ENCODE data around the gene RPRD1B.
"Not testable (repeated sequence)": the region's sequence is repeated elsewhere in the genome, so short reads cannot be mapped to it uniquely, and the experiment has no call there.

RPRD1B gene

DNA sequence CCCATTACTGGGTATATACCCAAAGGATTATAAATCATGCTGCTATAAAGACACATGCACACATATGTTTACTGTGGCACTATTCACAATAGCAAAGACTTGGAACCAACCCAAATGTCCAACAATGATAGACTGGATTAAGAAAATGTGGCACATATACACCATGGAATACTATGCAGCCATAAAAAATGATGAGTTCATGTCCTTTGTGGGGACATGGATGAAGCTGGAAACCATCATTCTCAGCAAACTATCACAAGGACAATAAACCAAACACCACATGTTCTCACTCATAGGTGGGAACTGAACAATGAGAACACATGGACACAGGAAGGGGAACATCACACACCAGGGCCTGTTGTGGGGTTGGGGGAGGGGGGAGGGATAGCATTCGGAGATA, 73.8 kb downstream of the RPRD1B start:
- not testable (repeated sequence) for DNase-seq (ENCODE audit: low spot score)

DNA sequence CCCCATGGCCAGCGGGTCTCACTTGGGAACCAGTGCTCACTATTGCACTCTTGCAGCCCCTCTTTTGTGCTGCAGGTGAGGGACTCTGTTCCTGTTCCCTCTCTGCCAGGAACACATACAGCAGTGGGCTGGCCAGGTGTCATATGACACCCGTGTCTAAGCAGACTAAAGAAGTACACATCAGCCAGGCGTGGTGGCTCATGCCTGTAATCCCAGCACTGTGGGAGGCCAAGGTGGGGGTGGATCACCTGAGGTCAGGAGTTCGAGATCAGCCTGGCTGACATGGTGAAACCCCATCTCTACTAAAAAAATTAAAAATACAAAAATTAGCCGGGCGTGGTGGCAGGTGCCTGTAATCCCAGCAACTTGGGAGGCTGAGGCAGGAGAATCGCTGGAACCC, 74.4 kb downstream of the RPRD1B start:
- not testable (repeated sequence) for DNase-seq (ENCODE audit: low spot score)

DNA sequence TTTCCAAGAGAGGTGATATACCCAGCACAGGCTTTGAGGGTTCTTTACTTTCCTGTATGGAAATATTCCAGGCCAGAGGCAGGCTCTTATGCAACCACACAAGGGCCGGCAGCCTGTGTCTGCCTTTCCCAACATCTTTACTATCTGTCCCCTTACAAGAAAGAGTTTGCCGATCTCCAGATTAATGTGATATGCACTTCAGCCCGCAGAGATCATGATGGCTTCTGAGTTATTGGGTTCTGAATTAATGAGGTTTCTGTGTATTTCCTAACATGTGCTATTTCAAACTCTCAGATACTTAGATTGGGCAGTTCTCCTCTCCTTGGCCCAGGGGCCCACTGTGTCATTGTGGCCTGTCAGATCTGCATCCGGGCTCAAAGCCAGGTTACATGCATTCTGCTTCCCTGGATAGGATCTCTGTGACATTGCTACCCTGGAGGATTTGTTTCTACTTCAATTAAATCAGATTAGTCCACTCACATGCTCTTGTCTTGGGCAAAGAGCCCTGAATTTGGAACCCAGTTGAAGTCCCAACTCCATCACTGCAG, 75.0 kb downstream of the RPRD1B start:
- DNase-seq (ENCODE audit: low spot score), result peak; percentile 63

DNA sequence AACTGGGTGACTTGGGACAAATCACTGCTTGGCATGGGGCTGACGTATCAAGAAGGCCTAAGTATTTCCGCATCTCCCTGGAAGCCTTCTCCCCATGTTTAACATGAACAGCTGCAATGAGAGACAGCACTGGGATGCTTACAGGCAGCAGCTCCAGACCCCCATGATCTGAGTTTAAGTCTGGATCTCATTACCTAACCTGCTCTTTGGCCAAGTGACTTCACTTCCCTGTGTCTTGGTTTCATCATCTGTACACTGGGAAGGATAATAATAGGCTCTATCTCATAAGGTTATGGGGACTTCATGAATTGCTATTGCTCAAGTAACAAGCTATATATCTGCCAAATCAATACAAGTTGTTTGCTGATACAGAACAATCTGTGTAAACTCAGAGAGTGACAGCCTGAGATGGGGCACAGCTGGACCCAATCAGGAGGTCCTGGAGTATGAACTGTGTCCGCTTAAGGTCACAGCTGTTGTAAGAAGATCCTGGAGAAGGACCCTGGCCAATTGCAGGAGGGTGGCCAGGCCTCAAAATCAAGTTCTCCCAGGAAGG, 75.5 kb downstream of the RPRD1B start:
- DNase-seq (ENCODE audit: low spot score), result peak; percentile 31

DNA sequence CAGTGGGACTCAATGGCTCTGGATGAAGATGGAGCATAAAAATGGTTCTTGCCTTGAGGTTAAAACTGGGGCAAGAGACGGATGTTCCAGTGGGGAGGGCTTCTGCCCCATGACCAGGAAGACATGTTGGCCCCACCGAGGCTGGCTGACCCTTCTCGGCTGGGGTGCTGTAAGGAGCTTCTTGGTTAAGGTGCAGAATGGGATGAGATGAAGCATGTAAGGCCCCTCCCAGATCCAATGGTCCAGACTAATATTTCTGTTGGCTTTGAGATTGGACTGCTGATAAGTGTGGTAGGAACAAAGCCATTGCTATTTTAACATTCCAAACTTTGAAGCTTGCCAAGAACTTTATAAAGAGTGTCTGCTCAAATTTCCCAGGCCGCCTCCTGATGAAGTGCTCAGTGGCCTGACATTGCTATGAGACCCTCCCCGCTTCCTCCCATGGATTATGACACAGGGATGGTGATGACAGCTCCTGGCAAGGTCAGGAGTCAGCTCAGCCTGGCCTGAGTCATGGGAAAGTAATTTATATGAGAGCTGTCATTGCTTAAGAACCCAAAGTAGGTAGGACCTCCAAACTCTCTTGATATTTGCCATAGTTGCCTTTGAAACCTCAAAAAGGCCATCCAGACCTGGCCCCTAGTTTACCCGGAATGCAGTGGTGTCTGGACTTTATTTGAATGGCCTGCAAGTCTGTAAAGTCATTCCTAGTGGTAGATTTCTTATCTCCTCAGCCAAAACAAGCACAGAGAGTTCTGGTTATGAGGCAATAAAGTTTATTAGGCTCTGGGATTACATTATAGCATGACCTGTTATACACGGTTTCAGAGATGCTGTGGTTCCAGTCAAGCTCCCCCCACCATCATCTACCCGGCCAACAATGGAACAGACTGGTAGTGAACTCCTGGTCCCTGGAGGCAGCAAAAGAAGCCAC, 76.3 kb downstream of the RPRD1B start:
- peak; percentile 86 for DNase-seq (ENCODE audit: low spot score)

DNA sequence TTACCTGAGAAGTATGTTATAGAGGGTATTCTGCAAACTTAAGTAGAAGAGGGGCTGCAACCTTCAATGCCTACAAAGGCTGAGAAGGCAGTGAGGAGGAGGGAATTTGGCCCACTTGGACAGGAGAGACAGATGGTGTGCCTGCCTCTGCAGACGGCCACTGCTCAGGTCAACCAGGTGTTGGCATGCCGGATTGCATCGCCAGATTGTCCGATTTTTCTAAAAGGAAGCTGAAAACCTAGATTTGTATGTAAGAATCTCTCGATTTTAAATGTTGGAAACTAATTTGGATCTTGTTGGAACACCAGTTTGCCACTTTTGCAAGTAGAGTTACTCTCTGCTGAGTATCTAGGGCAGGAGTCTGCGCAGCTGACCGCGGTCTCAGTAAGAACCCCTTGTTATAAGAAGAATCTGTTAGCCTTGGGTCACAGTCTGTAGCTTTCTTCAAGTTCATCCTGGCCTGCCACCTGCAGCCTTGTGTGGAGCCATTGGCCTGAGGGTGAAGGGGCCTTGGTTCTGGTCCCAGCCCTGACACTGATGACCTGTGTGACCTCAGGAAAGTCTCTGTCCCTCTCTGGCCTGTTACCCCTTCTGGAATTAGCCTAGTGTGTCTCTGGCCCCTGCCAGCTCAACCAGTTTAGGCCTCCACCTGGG, 77.1 kb downstream of the RPRD1B start:
- no peak for DNase-seq (ENCODE audit: low spot score)

DNA sequence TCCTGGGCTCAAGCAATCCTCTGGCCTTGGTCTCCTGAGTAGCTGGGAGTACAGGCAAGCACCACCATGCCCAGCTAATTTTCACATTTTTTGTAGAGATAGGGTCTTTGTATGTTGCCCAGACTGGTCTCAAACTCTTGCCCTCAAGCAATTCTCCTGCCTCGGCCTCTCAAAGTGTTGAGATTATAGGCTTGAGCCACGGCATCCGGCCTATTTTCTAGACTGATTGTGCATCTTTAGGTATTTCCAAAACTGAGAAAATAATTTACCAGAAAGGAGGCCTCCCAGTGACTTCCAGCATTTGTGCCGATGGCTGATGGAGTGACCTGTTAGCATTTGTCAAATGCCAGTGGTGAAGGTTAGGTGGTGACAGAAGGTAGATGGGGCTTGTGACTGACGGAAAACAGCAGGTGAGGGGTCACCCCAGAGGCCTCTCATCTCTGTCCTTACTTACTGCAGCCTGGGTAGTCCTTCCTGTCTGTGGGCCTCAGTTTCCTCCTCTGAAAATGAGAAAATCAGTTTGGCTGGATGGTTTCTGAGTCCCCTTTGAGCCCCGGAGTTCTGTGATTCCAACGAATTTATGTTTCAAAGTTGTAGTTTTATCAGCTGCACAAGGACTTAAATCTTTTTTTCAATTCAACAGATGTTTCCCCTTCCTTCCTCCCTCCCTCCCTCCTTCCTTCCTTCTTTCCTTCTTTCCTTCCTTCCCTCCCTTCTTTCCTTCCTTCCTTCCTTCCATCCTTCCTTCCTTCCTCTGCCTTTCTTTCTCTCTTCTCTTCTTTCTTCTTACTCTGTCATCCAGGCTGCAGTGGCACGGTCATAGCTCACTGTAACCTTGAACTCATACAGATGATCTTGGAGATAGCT, 78.1 kb downstream of the RPRD1B start:
- DNase-seq (ENCODE audit: low spot score), result no peak

DNA sequence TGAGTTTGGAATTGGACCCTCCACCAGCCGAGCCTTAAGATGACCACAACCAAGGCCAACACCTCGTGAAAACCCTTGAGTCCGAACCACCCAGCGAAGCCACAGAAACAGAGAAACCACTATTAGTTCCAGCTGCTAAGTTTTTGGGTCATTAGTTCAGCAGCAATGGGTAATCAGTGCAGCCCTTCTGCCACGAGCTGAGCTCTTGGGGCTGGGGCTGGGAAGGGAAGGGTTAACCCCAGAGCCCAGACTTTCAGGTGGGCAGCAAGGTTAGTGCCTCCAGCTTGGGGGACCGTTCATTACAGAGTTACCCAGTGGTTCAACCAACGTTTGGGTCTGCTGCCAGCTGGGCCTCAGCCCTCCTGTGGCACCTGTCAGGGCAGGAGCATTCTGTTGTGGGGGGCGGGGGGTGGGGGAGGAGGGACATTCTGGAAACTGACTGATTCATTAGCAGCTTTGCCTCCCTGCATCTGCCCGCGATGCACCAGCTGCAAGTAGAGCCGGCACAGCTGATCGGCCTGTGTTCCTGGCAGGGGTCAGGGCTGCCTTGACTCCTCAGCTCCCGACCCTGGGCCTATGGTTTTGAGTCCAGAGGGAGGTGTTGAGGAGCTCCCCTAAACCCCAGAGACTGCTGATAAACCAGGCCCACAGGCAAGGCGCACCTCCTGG, 78.8 kb downstream of the RPRD1B start:
- DNase-seq (ENCODE audit: low spot score), result no peak

DNA sequence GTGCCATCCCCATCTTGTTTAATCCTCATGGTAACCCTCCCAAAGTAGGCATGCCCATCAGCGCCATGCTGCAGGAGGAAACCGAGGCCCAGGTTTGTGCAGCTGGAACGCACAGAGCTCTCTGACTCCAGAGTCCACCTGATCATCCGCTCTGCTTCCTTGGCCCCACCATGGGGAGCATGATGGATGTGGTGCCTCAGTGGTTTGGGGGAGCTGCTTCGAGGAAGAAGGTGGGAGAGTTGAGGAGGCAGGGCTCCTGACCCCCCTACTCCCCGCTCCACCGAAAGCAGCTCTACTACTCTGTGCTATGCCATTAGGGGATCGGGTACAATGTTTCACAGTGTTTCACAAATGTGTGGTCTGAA, 79.4 kb downstream of the RPRD1B start:
- DNase-seq (ENCODE audit: low spot score), result no peak

DNA sequence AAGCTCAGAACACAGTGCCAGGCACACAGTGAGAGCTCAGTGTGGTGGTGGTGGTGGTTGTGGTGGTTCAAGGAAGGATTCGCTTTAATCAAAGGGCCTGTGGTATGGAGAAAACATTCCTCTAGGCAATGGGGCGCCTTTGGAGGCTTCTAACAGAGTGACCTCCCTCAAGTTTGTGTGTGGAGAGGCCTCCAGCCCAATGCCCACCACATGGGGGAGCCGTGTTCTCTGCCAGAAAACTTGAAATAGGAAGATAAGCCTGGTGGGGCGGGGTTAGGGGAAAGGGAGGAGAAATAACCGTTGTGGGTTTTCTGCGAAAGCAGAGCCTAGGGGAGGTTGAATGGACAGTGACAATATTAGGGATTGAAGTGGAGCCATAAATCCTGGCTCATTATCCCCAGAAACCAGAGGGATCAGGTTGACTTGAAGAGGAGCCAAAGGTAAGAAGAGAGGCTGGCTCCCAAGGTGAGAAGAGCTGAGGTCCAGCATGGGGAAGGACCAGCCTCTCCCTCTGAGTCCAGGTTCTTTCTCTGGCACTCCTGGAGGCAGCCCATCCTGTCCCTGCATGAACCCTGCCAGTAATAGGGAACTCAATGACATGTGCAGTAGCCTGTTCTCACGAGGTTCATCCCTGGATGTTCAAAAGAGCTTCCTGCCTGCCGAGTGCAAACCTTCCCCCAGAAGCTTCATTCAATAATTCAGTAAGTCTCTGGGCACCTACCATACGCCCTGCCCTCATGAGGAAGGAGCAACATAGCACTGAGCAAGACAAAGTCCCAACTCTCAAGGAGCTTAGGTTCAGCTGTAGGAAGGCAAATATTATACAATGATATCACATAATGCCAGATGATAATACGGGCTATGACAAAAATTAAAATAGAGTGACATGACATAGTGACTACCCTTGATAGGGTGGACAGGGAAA, 80.1 kb downstream of the RPRD1B start:
- DNase-seq (ENCODE audit: low spot score), result no peak

DNA sequence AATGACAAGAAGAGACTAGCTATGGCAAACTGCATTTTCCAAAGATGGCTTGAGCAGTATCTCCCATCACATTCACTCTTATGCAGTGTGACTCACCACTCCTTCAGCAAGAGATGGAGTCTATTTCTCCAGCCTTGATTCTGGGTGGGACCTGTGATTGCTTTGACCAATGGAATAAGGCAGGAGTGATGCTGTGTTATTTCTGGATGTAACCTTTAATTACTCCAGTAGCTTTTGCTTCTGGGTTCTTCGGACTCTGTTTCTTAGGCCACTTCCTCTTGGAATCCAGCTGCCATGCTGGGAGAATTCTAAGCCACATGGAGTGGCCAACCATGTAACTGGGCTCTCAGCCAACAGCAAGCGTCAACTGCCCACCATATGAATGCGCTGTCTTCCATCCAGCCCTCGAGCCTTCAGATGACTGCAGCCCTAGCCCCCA, 80.8 kb downstream of the RPRD1B start:
- peak; percentile 32 for DNase-seq (ENCODE audit: low spot score)

DNA sequence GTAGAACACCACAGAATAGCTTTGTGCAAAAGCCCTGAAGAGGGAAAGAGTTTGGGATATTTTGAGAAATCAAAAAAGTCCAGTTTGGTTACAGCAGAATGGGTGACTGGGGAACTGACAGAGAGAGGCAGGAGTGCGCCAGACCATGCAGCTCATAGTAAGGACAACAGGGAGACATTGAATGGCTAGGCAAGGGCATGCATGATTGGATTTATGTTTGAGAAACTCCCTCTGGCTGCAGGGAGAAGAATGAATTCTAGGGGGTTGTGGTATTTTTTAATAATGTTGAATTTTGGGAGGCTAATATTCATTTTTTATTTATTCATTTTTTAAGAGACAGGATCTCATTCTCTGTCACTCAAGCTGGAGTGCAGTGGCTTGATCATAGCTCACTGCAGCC, 81.7 kb downstream of the RPRD1B start:
- no peak for DNase-seq (ENCODE audit: low spot score)

DNA sequence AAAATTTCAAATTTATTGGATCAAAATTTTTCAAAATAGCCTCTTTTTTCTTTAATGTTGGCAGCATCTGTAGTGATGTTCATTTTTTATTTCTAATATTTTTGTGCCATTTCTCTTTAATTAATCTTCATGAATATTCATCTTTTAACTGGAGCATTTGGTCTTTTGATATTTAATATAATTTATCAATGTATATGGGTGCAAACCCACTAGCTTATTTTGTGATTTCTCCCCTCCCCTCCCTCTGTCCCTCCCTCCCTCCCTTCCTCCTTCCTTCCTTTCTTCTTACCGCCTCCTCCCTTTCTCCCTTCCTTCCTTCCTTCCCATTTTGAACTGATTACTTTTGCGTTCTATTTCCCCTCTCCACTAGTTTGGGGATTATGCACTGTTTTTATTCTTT, 82.3 kb downstream of the RPRD1B start:
- DNase-seq (ENCODE audit: low spot score), result no peak

DNA sequence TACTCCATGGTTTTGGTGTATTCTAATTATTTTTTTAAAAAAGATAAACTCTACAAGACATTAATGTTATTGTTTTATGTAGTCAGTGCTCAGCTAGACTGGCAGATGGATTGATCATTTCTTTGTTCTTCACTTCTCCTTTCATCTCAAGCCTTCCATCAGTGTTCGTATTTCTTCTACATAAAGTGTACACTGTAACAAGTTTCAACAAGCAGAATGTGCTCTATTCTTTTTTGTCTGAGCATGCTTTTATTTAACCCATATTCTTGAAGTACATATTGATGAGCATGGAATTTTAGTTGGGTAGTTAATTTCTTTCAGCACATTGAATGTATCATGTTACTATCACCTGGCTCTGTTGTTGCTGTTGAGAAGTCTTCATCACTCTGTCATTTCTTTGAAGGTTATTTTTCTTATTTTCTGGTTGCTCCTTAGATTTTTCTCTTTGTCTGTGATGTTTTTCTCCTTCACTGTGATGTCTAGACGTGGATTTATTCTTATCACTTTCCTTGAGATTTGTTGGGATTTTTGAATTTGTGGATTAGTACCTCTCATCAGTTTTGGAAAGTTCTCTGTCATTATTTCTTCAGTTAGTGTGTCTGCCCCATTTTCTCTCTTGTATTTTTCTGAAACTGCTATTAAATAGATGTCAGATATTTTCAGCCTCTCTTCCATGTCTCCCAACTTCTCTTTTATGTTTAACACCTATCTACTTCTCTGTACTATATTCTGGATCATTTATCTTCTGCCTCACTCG, 83.0 kb downstream of the RPRD1B start:
- DNase-seq (ENCODE audit: low spot score), result no peak

DNA sequence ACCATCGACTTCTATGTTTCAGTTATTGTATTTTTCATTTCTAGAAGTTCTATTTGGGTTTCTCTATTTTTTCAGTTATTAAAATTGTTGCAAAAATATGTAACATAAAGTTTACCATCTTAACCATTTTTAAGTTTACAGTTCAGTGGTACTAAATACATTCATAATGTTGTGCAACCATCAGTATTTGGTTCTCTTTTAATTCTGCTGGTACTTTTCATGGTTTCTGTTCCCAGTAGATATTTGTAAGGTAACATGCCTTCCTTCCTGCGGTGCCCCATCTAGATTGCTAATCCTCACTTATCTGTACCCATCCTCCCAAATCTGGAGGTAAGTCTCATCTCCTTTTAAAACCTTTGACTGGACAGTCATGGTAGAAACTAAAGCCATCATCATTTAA, 83.7 kb downstream of the RPRD1B start:
- no peak for DNase-seq (ENCODE audit: low spot score)

DNA sequence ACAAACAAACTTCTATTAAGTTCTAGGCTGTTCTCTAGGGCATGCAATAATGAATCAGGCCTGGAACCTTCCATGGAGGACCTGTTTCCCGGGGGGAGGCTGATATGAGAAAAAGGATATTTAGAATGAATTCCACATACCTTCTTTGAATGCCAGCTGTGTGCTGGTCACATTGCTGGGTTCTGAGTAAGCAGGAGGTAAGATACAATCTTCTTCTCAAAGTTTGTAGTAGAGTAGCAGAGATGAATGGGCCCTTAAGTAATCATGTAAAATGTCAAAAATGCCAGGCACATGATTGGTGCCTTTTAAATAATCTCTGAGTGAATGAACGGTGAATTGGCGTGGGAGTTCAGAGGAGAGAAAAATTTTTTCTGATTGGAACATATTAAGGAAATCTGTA, 84.1 kb downstream of the RPRD1B start:
- peak; percentile 41 for DNase-seq (ENCODE audit: low spot score)

DNA sequence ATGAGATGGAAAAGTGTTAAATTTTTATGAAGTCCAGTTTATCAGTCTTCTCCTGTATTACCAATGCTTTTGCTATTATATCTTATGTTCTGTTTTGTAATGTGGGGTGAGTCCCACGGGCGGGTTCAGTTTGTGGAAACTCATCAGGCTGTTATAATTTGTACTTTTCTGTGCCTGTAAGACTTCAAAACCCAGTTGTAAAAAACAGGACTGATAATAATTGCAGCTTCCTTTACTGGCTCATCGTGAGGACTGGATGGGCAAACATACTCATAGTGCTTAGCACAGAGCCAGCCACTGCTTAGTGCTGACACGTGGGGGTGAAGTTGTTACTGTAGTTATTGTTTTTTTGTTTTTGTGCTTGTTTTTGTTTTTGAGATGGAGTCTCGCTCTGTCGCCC, 85.9 kb downstream of the RPRD1B start:
- no peak for DNase-seq (ENCODE audit: low spot score)

DNA sequence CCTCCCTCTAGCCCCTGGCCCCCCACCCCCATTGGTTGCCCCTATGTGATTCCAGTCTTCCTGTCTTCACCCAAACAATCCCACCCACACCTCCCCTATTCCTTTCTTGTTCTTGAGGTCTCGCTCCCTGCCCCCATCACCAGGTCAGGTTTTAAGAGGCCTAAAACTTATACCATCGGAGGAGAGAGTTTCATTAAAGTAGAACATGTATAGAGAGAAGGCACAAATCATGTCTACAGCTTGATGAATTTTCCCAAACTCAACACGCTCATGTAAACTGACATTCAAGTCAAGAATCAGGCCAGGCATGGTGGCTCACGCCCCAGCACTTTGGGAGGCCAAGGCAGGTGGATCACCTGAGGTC, 87.1 kb downstream of the RPRD1B start:
- DNase-seq (ENCODE audit: low spot score), result no peak

DNA sequence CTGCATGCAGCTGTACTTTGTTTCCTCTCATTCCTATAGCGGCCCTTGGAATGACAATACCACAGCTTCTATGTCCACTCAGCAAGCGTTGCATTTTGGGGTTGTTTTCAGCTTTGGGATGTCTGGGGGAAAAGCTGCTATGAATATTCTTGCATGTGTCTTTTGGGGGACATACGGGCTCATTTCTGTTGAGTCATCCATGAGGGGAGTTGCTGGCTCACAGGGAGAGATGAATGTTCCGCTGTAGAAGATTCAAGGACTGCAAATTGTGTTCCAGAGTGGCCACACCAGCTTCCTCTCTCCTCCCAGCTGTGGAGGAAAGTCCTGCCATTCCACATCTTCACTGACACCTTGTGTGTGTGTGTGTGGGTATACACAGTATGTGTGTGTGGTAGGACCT, 88.2 kb downstream of the RPRD1B start:
- no peak for DNase-seq (ENCODE audit: low spot score)

Measured in GM03348 (cell line).